CD4-positive, alpha-beta T cell (primary cell): ENCODE results near the gene CATSPER1. TPM values are rescaled to one million over a fixed set of nuclear protein-coding genes. Genes with fewer than 3 reads are reported as not detected.
A peak's percentile ranks its signal among the peaks of the same experiment; 100 is the strongest.

Source experiments
- ATAC-seq: fragments of 200-7000 bp; cut with Tn5 transposase; one replicate; pipeline ENCODE4 v1.10.0; 2022; ENCODE audit warnings: mild to moderate bottlenecking; ENCODE audit not compliant: poor library complexity
- CTCF ChIA-PET: fragments of 350-600 bp; sonication (Branson Sonifier 250); formaldehyde crosslinking; loops from one replicate; lab custom pipeline; 2021; ENCODE audit warnings: antibody characterized with exemption, inconsistent platforms; lab: Charles Lee
- POLR2A ChIA-PET: fragments of 350-600 bp; sonication (Branson Sonifier 250); formaldehyde crosslinking; loops from one replicate; lab custom pipeline; 2021; ENCODE audit warnings: antibody characterized with exemption, inconsistent platforms; lab: Charles Lee
- DNase-seq, 14 experiments: peaks; one replicate each; pipeline ENCODE4 v3.0.0-alpha.2; 2013 to 2020; ENCODE audit warnings: mixed read lengths in 2 of 14
- H3K27ac ChIP-seq, 2 donors: one replicate each; pipeline versions ENCODE4 v1.5.1 to v1.7.0; 2013; ENCODE audit warnings: low read length in 2 of 2, low read depth in 1 of 2, mild to moderate bottlenecking in 1 of 2
- H3K27me3 ChIP-seq, 2 experiments: 1 replicate in 1 of 2; 2 replicates in 1 of 2; pipeline versions ENCODE4 v1.6.1 to v1.7.0; 2013; ENCODE audit warnings: low read length in 2 of 2, control low read depth in 1 of 2, mild to moderate bottlenecking in 1 of 2, moderate library complexity in 1 of 2; ENCODE audit not compliant: insufficient read depth in 2 of 2, control insufficient read depth in 1 of 2
- H3K36me3 ChIP-seq: one replicate; pipeline ENCODE4 v1.6.1; 2013; ENCODE audit warnings: low read length, control low read depth; ENCODE audit not compliant: insufficient read depth
- H3K4me1 ChIP-seq: one replicate; pipeline ENCODE4 v1.6.1; 2013; ENCODE audit warnings: low read length, control low read depth; ENCODE audit not compliant: insufficient read depth
- H3K4me3 ChIP-seq: one replicate; pipeline ENCODE4 v1.5.1; 2013; ENCODE audit warnings: mild to moderate bottlenecking, low read length, moderate library complexity
- H3K9me3 ChIP-seq, 2 experiments: 1 replicate in 1 of 2; 2 replicates in 1 of 2; pipeline versions ENCODE4 v1.6.1 to v1.7.0; 2013; ENCODE audit warnings: low read length in 2 of 2, mild to moderate bottlenecking in 2 of 2, control low read depth in 1 of 2, moderate library complexity in 1 of 2; ENCODE audit not compliant: control insufficient read depth in 1 of 2, insufficient read depth in 1 of 2
- H3K27ac Mint-ChIP-seq: one replicate; pipeline ENCODE4 v1.8.0; 2020; ENCODE audit warnings: mixed read lengths
- H3K27me3 Mint-ChIP-seq: one replicate; pipeline ENCODE4 v1.8.0; 2021; ENCODE audit warnings: mixed read lengths
- H3K36me3 Mint-ChIP-seq: one replicate; pipeline ENCODE4 v1.8.0; 2021; ENCODE audit warnings: low read depth, mixed read lengths
- H3K4me1 Mint-ChIP-seq: one replicate; pipeline ENCODE4 v1.8.0; 2021; ENCODE audit warnings: low read depth, mixed read lengths
- H3K4me3 Mint-ChIP-seq: one replicate; pipeline ENCODE4 v1.8.0; 2020; ENCODE audit warnings: mild to moderate bottlenecking, mixed read lengths
- H3K9me3 Mint-ChIP-seq: one replicate; pipeline ENCODE4 v1.8.0; 2020; ENCODE audit warnings: mixed read lengths
- intact Hi-C, 2 experiments: fragments of 100-400 bp; cut with DNase I in 1 of 2; cut with micrococcal nuclease in 1 of 2; formaldehyde crosslinking; loops; one replicate each; pipeline versions ENCODE4 v1.15.1 to v1.9.0; 2023 to 2025; cut with DNase I, micrococcal nuclease
- total RNA-seq, 174 experiments: library from RNA in 2 of 174; stranded (reverse) in 2 of 174; gene quantifications; one replicate each; pipeline ENCODE4 v1.2.3 and lab custom pipeline; 2021 to 2026
- TF ChIP-seq, protein P1 (sequence below): fragments of 200-600 bp; IDR thresholded peaks from one replicate; pipeline ENCODE4 v1.8.0; 2022; ENCODE audit warnings: antibody characterized with exemption, mild to moderate bottlenecking

CATSPER1 gene
- total RNA-seq, 2 experiments from 2014 or later: not detected

DNA sequence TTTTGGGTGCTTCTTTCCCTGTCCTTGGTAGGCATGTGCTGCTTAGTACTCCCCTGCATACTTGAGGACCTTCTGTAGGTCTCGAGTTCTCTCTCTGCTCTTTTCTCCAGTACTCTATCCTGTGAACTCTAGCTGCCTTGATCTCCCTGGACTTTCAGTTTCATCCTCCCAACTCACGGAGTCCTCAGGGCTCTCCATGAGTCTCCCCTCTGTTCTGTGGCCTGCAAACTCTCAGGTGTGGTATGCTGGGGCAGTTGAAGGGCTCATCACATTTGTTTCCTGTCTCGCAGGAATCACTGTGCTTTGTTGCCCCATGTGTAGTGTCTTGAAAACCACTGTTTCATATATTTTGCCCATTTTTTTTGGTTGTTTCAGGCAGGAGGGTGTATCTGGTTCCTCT lies 40.5 kb upstream of the CATSPER1 start:
- H3K4me3 Mint-ChIP-seq: peak overlapping the region; percentile 12
- DNase-seq (no peak), ATAC-seq (no peak)
- CTCF ChIA-PET: interaction anchor here (1.0 to 2.1 kb wide), 4 partner anchors 14 to 178 kb away, joined by 3 to 10 read pairs (median 6); partner anchors contain the start of genes FIBP and SF3B2
- Histone ChIP-seq H3K4me1 (peaks cover 20% of the 10 kb centered on the region), H3K36me3 (peaks cover 74% of the 10 kb centered on the region), H3K27ac (no peak overlapping the region), H3K27me3 (no peaks in the 10 kb centered on the region), H3K4me3 (no peak overlapping the region), H3K9me3 (peaks cover 0 to 3% of the 10 kb centered on the region in 2 experiments)
- no peaks in the 10 kb centered on the region for H3K27me3 Mint-ChIP-seq
- intact Hi-C loops: loop anchor here in 1 of 2 experiments (5.0 kb wide), 1 partner anchor 36 kb away; no protein-coding TSS in a partner anchor
- H3K27ac Mint-ChIP-seq: peak overlapping the region; percentile 94
- POLR2A ChIA-PET: interaction anchor here (1.2 kb wide), 1 partner anchor 60 kb away, joined by 4 read pairs; no protein-coding TSS in a partner anchor
- H3K4me1 Mint-ChIP-seq: peaks cover 60% of the 10 kb centered on the region
- no peaks in the 10 kb centered on the region for H3K9me3 Mint-ChIP-seq
- TF ChIP-seq, protein P1, sequence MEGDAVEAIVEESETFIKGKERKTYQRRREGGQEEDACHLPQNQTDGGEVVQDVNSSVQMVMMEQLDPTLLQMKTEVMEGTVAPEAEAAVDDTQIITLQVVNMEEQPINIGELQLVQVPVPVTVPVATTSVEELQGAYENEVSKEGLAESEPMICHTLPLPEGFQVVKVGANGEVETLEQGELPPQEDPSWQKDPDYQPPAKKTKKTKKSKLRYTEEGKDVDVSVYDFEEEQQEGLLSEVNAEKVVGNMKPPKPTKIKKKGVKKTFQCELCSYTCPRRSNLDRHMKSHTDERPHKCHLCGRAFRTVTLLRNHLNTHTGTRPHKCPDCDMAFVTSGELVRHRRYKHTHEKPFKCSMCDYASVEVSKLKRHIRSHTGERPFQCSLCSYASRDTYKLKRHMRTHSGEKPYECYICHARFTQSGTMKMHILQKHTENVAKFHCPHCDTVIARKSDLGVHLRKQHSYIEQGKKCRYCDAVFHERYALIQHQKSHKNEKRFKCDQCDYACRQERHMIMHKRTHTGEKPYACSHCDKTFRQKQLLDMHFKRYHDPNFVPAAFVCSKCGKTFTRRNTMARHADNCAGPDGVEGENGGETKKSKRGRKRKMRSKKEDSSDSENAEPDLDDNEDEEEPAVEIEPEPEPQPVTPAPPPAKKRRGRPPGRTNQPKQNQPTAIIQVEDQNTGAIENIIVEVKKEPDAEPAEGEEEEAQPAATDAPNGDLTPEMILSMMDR: no peak
- H3K36me3 Mint-ChIP-seq: peaks cover 88% of the 10 kb centered on the region

DNA sequence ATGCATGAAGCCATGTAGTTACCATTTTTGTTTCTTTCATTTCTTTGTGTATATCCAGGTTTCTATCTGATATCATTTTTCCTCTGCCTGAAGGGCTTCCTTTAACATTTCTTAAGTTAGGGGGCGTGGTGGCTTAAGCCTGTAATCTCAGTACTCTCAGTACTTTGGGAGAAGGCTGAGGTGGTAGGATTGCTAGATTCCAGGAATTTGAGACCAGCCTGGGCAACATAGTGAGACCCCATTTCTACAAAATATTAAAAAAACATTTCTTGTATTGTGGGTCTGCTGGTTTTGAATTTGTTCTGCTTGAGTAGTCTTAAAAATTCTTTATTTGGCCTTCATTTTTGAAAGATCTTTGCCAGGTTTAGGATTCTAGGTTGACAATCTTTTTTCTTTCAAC lies 38.3 kb upstream of the CATSPER1 start:
- Histone ChIP-seq H3K27ac (no peak overlapping the region), H3K27me3 (no peaks in the 10 kb centered on the region), H3K9me3 (peaks cover 0 to 3% of the 10 kb centered on the region in 2 experiments), H3K36me3 (peaks cover 96% of the 10 kb centered on the region), H3K4me3 (no peak overlapping the region), H3K4me1 (peaks cover 21% of the 10 kb centered on the region)
- Mint-ChIP-seq H3K4me1 (peaks cover 49% of the 10 kb centered on the region), H3K9me3 (no peaks in the 10 kb centered on the region), H3K27me3 (no peaks in the 10 kb centered on the region), H3K4me3 (no peak overlapping the region), H3K36me3 (peaks cover 100% of the 10 kb centered on the region), H3K27ac (peak overlapping the region; percentile 67)
- POLR2A ChIA-PET: interaction anchor here (0.9 kb wide), 1 partner anchor 62 kb away, joined by 3 read pairs; no protein-coding TSS in a partner anchor
- TF ChIP-seq, protein P1: no peak
- intact Hi-C loops: no loop called here
- CTCF ChIA-PET: no interaction called here
- ATAC-seq (no peak), DNase-seq (no peak)

DNA sequence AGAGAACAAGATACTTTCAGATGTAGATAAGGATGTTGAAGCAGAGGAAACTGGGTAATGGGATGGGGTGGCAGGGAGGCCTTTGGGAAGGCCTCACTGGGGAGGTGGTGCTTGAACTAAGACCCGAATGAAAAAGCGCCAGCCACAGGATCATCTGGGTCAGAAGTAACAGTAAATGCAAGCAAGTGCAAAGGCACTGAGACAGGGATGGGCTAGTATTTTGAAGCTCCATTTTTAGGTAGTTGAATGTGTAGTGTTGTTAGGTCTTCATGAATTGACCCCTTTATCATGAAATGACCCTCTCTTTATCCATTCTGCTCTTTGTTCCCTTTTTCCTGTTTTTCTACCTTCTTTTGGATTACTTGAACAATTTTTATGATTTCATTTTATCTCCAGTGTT lies 37.6 kb upstream of the CATSPER1 start:
- ATAC-seq: no peak
- Histone ChIP-seq H3K9me3 (peaks cover 0 to 3% of the 10 kb centered on the region in 2 experiments), H3K4me3 (no peak overlapping the region), H3K27me3 (no peaks in the 10 kb centered on the region), H3K36me3 (peaks cover 98% of the 10 kb centered on the region), H3K27ac (no peak overlapping the region), H3K4me1 (peaks cover 16% of the 10 kb centered on the region)
- ChIA-PET POLR2A (no interaction called here), CTCF (no interaction called here)
- Mint-ChIP-seq H3K27me3 (no peaks in the 10 kb centered on the region), H3K27ac (peak overlapping the region; percentile 67), H3K36me3 (peaks cover 100% of the 10 kb centered on the region), H3K4me3 (no peak overlapping the region), H3K4me1 (peaks cover 42% of the 10 kb centered on the region), H3K9me3 (no peaks in the 10 kb centered on the region)
- no peak for DNase-seq
- TF ChIP-seq, protein P1: no peak
- intact Hi-C loops: no loop called here
